Measurements from ENCODE around the gene MCUB. TPM values are rescaled to one million over a fixed set of nuclear protein-coding genes. Genes with fewer than 3 reads are reported as not detected.
"Not testable (repeated sequence)": the region's sequence is repeated elsewhere in the genome, so short reads cannot be mapped to it uniquely, and the experiment has no call there.

The MCUB gene
- total RNA-seq (2014; rRNA removed; shearing (Covaris generic)) (34.1 and 52.6 TPM in 2 replicates), polyA plus RNA-seq (2016; fragmentation: Nextera tagmentation; extraction: Ambion mirVana) (30.1 and 32.9 TPM in 2 replicates)

GRCh38 chr4:109559983-109560686 is at the start of gene MCUB:
MCUB (plus strand) TSS chr4:109560246; CDS start chr4:109560338, 92 bp downstream.
- Histone ChIP-seq H3K79me2 (ENCODE audit: insufficient read depth) (peaks cover 38% of the 10 kb centered on the region), H3K9me3 (ENCODE audit: low read depth) (no peaks in the 10 kb centered on the region), H3K27ac (peak within 1 kb of the TSS; percentile 84), H3K9me2 (ENCODE audit: insufficient read depth) (no peaks in the 10 kb centered on the region), H3K27me3 (replicated peaks; ENCODE audit: insufficient read depth) (no peaks in the 10 kb centered on the region), H3K9ac (peak within 1 kb of the TSS; percentile 91), H2AFZ (peak within 1 kb of the TSS; percentile 94), H4K20me1 (ENCODE audit: insufficient read depth) (no peaks in the 10 kb centered on the region), H3K4me1 (ENCODE audit: insufficient read depth) (peaks cover 8% of the 10 kb centered on the region; the same call in 1 of the 2 replicates), H3K4me3 (peak within 1 kb of the TSS; percentile 83), H3K4me2 (ENCODE audit: unreplicated experiment) (peak within 1 kb of the TSS; percentile 96), H3F3A (ENCODE audit: insufficient read depth) (peaks cover 32% of the 10 kb centered on the region), H3K36me3 (ENCODE audit: low read depth) (no peaks in the 10 kb centered on the region)
- in situ Hi-C loops (cut with MboI): no loop called here
- WGBS, 2 experiments (ENCODE audit: low coverage in 1 of 2, low lambda C conversion rate in 2 of 2, missing lambda C conversion rate in 2 of 2): 1% methylated on average over 71 of the region's 73 CpGs
- peak; percentile 98 for DNase-seq
- TF ChIP-seq EZH2phosphoT487 (IDR thresholded peaks at IDR 0.05; ENCODE audit: insufficient read depth, low read depth) (no peak), EZH2 (IDR thresholded peaks at IDR 0.05; ENCODE audit: insufficient read depth, poor library complexity, severe bottlenecking) (no peak)

DNA sequence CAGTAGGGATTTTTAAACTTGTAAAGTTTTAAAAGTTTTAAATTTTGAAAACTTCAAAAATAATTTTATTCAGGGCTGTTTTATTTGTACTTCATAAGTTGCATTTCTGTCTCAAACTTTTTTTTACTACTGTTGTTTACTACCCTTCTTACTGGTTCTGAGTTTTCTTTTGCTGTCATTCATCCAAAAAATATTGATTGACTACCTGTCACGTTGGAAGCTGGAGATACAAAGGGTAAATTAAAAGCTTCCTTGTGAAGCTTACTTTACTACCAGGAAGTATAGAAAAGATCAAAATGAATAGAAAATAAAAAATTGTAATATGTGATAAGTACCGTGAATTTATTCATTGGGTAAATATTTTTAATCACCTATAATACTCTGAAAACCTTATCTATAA is 49.4 kb upstream of the MCUB start:
- no peaks in the 10 kb centered on the region for H4K20me1 ChIP-seq (ENCODE audit: insufficient read depth)
- TF ChIP-seq EZH2 (IDR thresholded peaks at IDR 0.05; ENCODE audit: insufficient read depth, poor library complexity, severe bottlenecking) (no peak), EZH2phosphoT487 (IDR thresholded peaks at IDR 0.05; ENCODE audit: insufficient read depth, low read depth) (no peak)
- H3K4me1 ChIP-seq (ENCODE audit: insufficient read depth): no peaks in the 10 kb centered on the region
- no peak for DNase-seq
- peaks cover 63% of the 10 kb centered on the region for H3K36me3 ChIP-seq (ENCODE audit: low read depth)
- H3K9me2 ChIP-seq (ENCODE audit: insufficient read depth): no peaks in the 10 kb centered on the region
- H3K9me3 ChIP-seq (ENCODE audit: low read depth): no peaks in the 10 kb centered on the region
- in situ Hi-C loops (cut with MboI): no loop called here
- WGBS, 2 experiments (ENCODE audit: low coverage in 1 of 2, low lambda C conversion rate in 2 of 2, missing lambda C conversion rate in 2 of 2): 94 to 96% methylated on average over 2 of the region's 2 CpGs
- no peak overlapping the region for H3K4me2 ChIP-seq (ENCODE audit: unreplicated experiment)
- H3K79me2 ChIP-seq (ENCODE audit: insufficient read depth): peaks cover 26% of the 10 kb centered on the region
- H3K9ac ChIP-seq: no peak overlapping the region
- no peaks in the 10 kb centered on the region for H3K27me3 ChIP-seq (replicated peaks; ENCODE audit: insufficient read depth)
- no peak overlapping the region for H3K27ac ChIP-seq
- H2AFZ ChIP-seq: no peak overlapping the region
- H3F3A ChIP-seq (ENCODE audit: insufficient read depth): 0 out of 2 replicates have a peak, but pooled peaks cover under 1% of the 10 kb centered on the region
- no peak overlapping the region for H3K4me3 ChIP-seq

DNA sequence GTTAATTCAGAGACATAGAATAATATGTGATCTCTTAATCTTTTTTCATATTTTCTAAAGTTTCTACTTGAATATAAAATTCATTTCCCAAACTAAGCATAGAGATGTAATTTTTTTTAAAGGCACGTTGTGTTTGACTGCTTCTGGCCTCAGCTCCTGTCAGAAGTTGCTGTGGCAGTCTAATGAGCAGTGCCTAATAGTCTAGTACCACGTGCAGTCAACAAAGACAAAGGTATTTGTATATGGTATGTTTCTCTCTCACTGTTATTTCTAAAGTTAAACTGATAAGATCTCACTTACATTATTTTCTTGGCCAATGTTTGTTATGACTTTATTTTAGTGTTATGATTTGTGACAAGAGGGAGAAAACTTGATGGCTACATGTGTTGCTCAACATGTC is 48.6 kb upstream of the MCUB start:
- no peak overlapping the region for H2AFZ ChIP-seq
- no peak overlapping the region for H3K9ac ChIP-seq
- WGBS, 2 experiments (ENCODE audit: low coverage in 1 of 2, low lambda C conversion rate in 2 of 2, missing lambda C conversion rate in 2 of 2): 32 to 36% methylated on average over 2 of the region's 2 CpGs
- H3K4me1 ChIP-seq (ENCODE audit: insufficient read depth): no peaks in the 10 kb centered on the region
- no peaks in the 10 kb centered on the region for H3K27me3 ChIP-seq (replicated peaks; ENCODE audit: insufficient read depth)
- H3K79me2 ChIP-seq (ENCODE audit: insufficient read depth): peaks cover 21% of the 10 kb centered on the region; the same call in 1 of the 2 replicates
- TF ChIP-seq EZH2phosphoT487 (IDR thresholded peaks at IDR 0.05; ENCODE audit: insufficient read depth, low read depth) (no peak), EZH2 (IDR thresholded peaks at IDR 0.05; ENCODE audit: insufficient read depth, poor library complexity, severe bottlenecking) (no peak)
- no peak overlapping the region for H3K27ac ChIP-seq
- H3K36me3 ChIP-seq (ENCODE audit: low read depth): peaks cover 62% of the 10 kb centered on the region
- H3K4me2 ChIP-seq (ENCODE audit: unreplicated experiment): no peak overlapping the region
- in situ Hi-C loops (cut with MboI): no loop called here
- H4K20me1 ChIP-seq (ENCODE audit: insufficient read depth): no peaks in the 10 kb centered on the region
- H3K9me3 ChIP-seq (ENCODE audit: low read depth): no peaks in the 10 kb centered on the region
- H3K9me2 ChIP-seq (ENCODE audit: insufficient read depth): no peaks in the 10 kb centered on the region
- DNase-seq: no peak
- H3K4me3 ChIP-seq: no peak overlapping the region
- no peaks in the 10 kb centered on the region for H3F3A ChIP-seq (ENCODE audit: insufficient read depth)

DNA sequence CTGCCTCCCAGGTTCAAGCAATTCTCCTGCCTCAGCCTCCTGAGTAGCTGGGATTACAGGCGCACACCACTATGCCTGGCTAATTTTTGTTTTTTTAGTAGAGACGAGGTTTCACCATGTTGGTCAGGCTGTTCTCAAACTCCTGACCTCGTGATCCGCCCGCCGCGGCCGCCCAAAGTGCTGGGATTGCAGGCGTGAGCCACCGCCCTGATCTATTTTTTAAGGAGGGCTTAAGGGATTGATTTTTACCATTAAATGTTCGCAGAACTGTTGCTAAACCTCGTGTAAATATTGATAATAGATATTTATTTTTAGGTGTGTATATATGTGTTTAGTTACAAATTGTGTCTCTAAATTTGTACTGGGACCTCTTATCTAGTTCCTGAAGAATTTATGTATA is 46.7 kb upstream of the MCUB start:
- H3K9me2 ChIP-seq (ENCODE audit: insufficient read depth); H3K4me3 ChIP-seq; H2AFZ ChIP-seq; H4K20me1 ChIP-seq (ENCODE audit: insufficient read depth); H3K9ac ChIP-seq; DNase-seq; H3K27me3 ChIP-seq (replicated peaks; ENCODE audit: insufficient read depth); H3K4me2 ChIP-seq (ENCODE audit: unreplicated experiment); H3F3A ChIP-seq (ENCODE audit: insufficient read depth); H3K9me3 ChIP-seq (ENCODE audit: low read depth); in situ Hi-C loops (cut with MboI); H3K27ac ChIP-seq; H3K4me1 ChIP-seq (ENCODE audit: insufficient read depth): not testable (repeated sequence)
- Histone ChIP-seq H3K79me2 (ENCODE audit: insufficient read depth) (peaks cover 19% of the 10 kb centered on the region; the same call in 1 of the 2 replicates), H3K36me3 (ENCODE audit: low read depth) (peaks cover 59% of the 10 kb centered on the region)
- 93 to 95% methylated on average over 12 of the region's 12 CpGs for WGBS, 2 experiments (ENCODE audit: low coverage in 1 of 2, low lambda C conversion rate in 2 of 2, missing lambda C conversion rate in 2 of 2)

All from GM23248 (cell line).